ENCODE data around the gene TNFRSF8. TPM values are rescaled to one million over a fixed set of nuclear protein-coding genes. Genes with fewer than 3 reads are reported as not detected.

The TNFRSF8 gene
- total and polyA plus RNA-seq, 7 experiments from 2014 or later: 0.56 to 29.3 (median 4.0) TPM; not detected in 4

- peak in 1 of 9 donors; percentile 59 for DNase-seq
- intact Hi-C loops (cut with micrococcal nuclease): loop anchor here (1.0 to 5.0 kb wide), 4 partner anchors 11 to 450 kb away; partner anchors contain the start of gene DHRS3 (in 1 of the 2)
- no peak for ATAC-seq
- peak overlapping the region; percentile 94 to 100 (median 98) for H3K4me3 Mint-ChIP-seq
- POLR2A ChIA-PET: interaction anchor here (0.5 to 4.5 kb wide), 10 partner anchors 11 to 66 kb away, joined by 3 to 29 read pairs (median 4); no protein-coding TSS in a partner anchor
- Histone ChIP-seq H3K27ac (ENCODE audit: low read depth, low read length) (peak overlapping the region; percentile 91), H3K36me3 (ENCODE audit: control insufficient read depth in 2 of 3, insufficient read depth in 3 of 3, low read length in 3 of 3) (no peaks in the 10 kb centered on the region), H3K4me1 (ENCODE audit: control insufficient read depth in 2 of 2, insufficient read depth in 2 of 2, low read length in 2 of 2) (peaks cover 17 to 59% of the 10 kb centered on the region in 2 donors), H3K27me3 (ENCODE audit: control insufficient read depth in 2 of 2, insufficient read depth in 2 of 2, low read length in 2 of 2) (no peaks in the 10 kb centered on the region), H3K9me3 (ENCODE audit: control insufficient read depth in 2 of 3, low read length in 3 of 3) (no peaks in the 10 kb centered on the region), H3K4me3 (ENCODE audit: low read length) (peak overlapping the region; percentile 84)
- no peaks in the 10 kb centered on the region for H3K27me3 Mint-ChIP-seq
- peaks cover 3 to 38% (median 5%) of the 10 kb centered on the region in 5 donors for H3K36me3 Mint-ChIP-seq
- H3K4me1 Mint-ChIP-seq: peaks cover 42 to 83% (median 60%) of the 10 kb centered on the region in 7 donors
- CTCF ChIA-PET: interaction anchor here (1.3 to 1.4 kb wide), 2 partner anchors 18 to 42 kb away, joined by 3 to 4 read pairs; no protein-coding TSS in a partner anchor
- peak overlapping the region; percentile 94 to 100 (median 98) for H3K27ac Mint-ChIP-seq
- H3K9me3 Mint-ChIP-seq: peaks cover 0 to 2% (median 0%) of the 10 kb centered on the region in 11 donors
Measured at GRCh38 chr1:12167493-12168429, 104.7 kb downstream of the TNFRSF8 start.

- ChIA-PET POLR2A (interaction anchor here (0.6 to 4.5 kb wide), 8 partner anchors 8 to 65 kb away, joined by 3 to 29 read pairs (median 6); no protein-coding TSS in a partner anchor), CTCF (interaction anchor here (0.6 to 1.8 kb wide), 7 partner anchors 12 to 392 kb away, joined by 3 to 6 read pairs (median 4); no protein-coding TSS in a partner anchor)
- Mint-ChIP-seq H3K27ac (peak overlapping the region; percentile 94 to 100 (median 98)), H3K36me3 (peaks cover 3 to 37% (median 5%) of the 10 kb centered on the region in 5 donors), H3K9me3 (peaks cover 0 to 2% (median 0%) of the 10 kb centered on the region in 11 donors), H3K4me1 (peaks cover 42 to 83% (median 64%) of the 10 kb centered on the region in 7 donors), H3K27me3 (no peaks in the 10 kb centered on the region), H3K4me3 (peak overlapping the region; percentile 94 to 100 (median 98))
- DNase-seq (no peak), ATAC-seq (no peak)
- Histone ChIP-seq H3K27ac (ENCODE audit: low read depth, low read length) (peak overlapping the region; percentile 91), H3K9me3 (ENCODE audit: control insufficient read depth in 2 of 3, low read length in 3 of 3) (no peaks in the 10 kb centered on the region), H3K4me3 (ENCODE audit: low read length) (peak overlapping the region; percentile 84), H3K27me3 (ENCODE audit: control insufficient read depth in 2 of 2, insufficient read depth in 2 of 2, low read length in 2 of 2) (no peaks in the 10 kb centered on the region), H3K36me3 (ENCODE audit: control insufficient read depth in 2 of 3, insufficient read depth in 3 of 3, low read length in 3 of 3) (no peaks in the 10 kb centered on the region), H3K4me1 (ENCODE audit: control insufficient read depth in 2 of 2, insufficient read depth in 2 of 2, low read length in 2 of 2) (peaks cover 23 to 59% of the 10 kb centered on the region in 2 donors)
- intact Hi-C loops (cut with micrococcal nuclease): loop anchor here (5.0 kb wide), 2 partner anchors 39 to 449 kb away; partner anchors contain the start of gene DHRS3 (in 1 of the 2)
Measured at GRCh38 chr1:12168451-12169160, 105.5 kb downstream of the TNFRSF8 start.

GRCh38 chr1:12169442-12170135 is 106.5 kb downstream of the TNFRSF8 start:
- peaks cover 32 to 63% of the 10 kb centered on the region in 2 donors for H3K4me1 ChIP-seq (ENCODE audit: control insufficient read depth in 2 of 2, insufficient read depth in 2 of 2, low read length in 2 of 2)
- Mint-ChIP-seq H3K36me3 (peaks cover 3 to 41% (median 5%) of the 10 kb centered on the region in 5 donors), H3K27ac (peak overlapping the region; percentile 76 to 100 (median 95)), H3K4me1 (peaks cover 46 to 83% (median 74%) of the 10 kb centered on the region in 7 donors), H3K9me3 (peaks cover 0 to 3% (median 0%) of the 10 kb centered on the region in 11 donors), H3K4me3 (peak overlapping the region in 5 of 10 donors; percentile 68 to 100 (median 94)), H3K27me3 (no peaks in the 10 kb centered on the region)
- ChIA-PET POLR2A (interaction anchor here (0.6 to 4.5 kb wide), 7 partner anchors 9 to 44 kb away, joined by 3 to 29 read pairs (median 9); no protein-coding TSS in a partner anchor), CTCF (interaction anchor here (0.7 to 1.8 kb wide), 7 partner anchors 18 to 59 kb away, joined by 3 to 6 read pairs (median 4); no protein-coding TSS in a partner anchor)
- H3K27ac ChIP-seq (ENCODE audit: low read depth, low read length): peak overlapping the region; percentile 91
- H3K4me3 ChIP-seq (ENCODE audit: low read length): no peak overlapping the region
- DNase-seq (no peak), ATAC-seq (no peak)
- intact Hi-C loops (cut with micrococcal nuclease): loop anchor here (5.0 kb wide), 2 partner anchors 38 to 448 kb away; partner anchors contain the start of gene DHRS3 (in 1 of the 2)
- no peaks in the 10 kb centered on the region for H3K36me3 ChIP-seq (ENCODE audit: control insufficient read depth in 2 of 3, insufficient read depth in 3 of 3, low read length in 3 of 3)
- no peaks in the 10 kb centered on the region for H3K9me3 ChIP-seq (ENCODE audit: control insufficient read depth in 2 of 3, low read length in 3 of 3)
- H3K27me3 ChIP-seq (ENCODE audit: control insufficient read depth in 2 of 2, insufficient read depth in 2 of 2, low read length in 2 of 2): no peaks in the 10 kb centered on the region

- Histone ChIP-seq H3K27me3 (ENCODE audit: control insufficient read depth in 2 of 2, insufficient read depth in 2 of 2, low read length in 2 of 2) (no peaks in the 10 kb centered on the region), H3K36me3 (ENCODE audit: control insufficient read depth in 2 of 3, insufficient read depth in 3 of 3, low read length in 3 of 3) (no peaks in the 10 kb centered on the region), H3K27ac (ENCODE audit: low read depth, low read length) (peak overlapping the region; percentile 91), H3K4me1 (ENCODE audit: control insufficient read depth in 2 of 2, insufficient read depth in 2 of 2, low read length in 2 of 2) (peaks cover 39 to 63% of the 10 kb centered on the region in 2 donors), H3K9me3 (ENCODE audit: control insufficient read depth in 2 of 3, low read length in 3 of 3) (no peaks in the 10 kb centered on the region), H3K4me3 (ENCODE audit: low read length) (no peak overlapping the region)
- no peak for ATAC-seq
- no peak for DNase-seq
- ChIA-PET POLR2A (interaction anchor here (1.8 to 4.5 kb wide), 3 partner anchors 8 to 20 kb away, joined by 9 to 29 read pairs (median 27); no protein-coding TSS in a partner anchor), CTCF (interaction anchor here (1.3 to 1.8 kb wide), 3 partner anchors 33 to 59 kb away, joined by 3 to 6 read pairs (median 4); no protein-coding TSS in a partner anchor)
- H3K4me3 Mint-ChIP-seq: peak overlapping the region in 4 of 10 donors; percentile 8 to 100 (median 46)
- intact Hi-C loops (cut with micrococcal nuclease): no loop called here
- peak overlapping the region; percentile 4 to 99 (median 90) for H3K27ac Mint-ChIP-seq
- no peaks in the 10 kb centered on the region for H3K27me3 Mint-ChIP-seq
- H3K9me3 Mint-ChIP-seq: peaks cover 0 to 3% (median 0%) of the 10 kb centered on the region in 11 donors
- H3K36me3 Mint-ChIP-seq: peaks cover 3 to 41% (median 5%) of the 10 kb centered on the region in 5 donors
- H3K4me1 Mint-ChIP-seq: peaks cover 46 to 83% (median 81%) of the 10 kb centered on the region in 7 donors
Measured at GRCh38 chr1:12170263-12170671, 107.2 kb downstream of the TNFRSF8 start.

GRCh38 chr1:12171206-12172041 is 108.3 kb downstream of the TNFRSF8 start:
- POLR2A ChIA-PET: interaction anchor here (1.3 to 2.4 kb wide), 2 partner anchors 11 to 21 kb away, joined by 3 to 20 read pairs; no protein-coding TSS in a partner anchor
- intact Hi-C loops (cut with micrococcal nuclease): no loop called here
- Mint-ChIP-seq H3K4me1 (peaks cover 54 to 88% (median 84%) of the 10 kb centered on the region in 7 donors), H3K27me3 (no peaks in the 10 kb centered on the region), H3K9me3 (peaks cover 0 to 3% (median 0%) of the 10 kb centered on the region in 11 donors), H3K27ac (peak overlapping the region; percentile 90 to 100 (median 98)), H3K36me3 (peaks cover 3 to 50% (median 5%) of the 10 kb centered on the region in 5 donors), H3K4me3 (peak overlapping the region in 2 of 10 donors; percentile 46 to 82)
- peak in 2 of 9 donors; percentile 28 to 34 for DNase-seq
- CTCF ChIA-PET: no interaction called here
- Histone ChIP-seq H3K36me3 (ENCODE audit: control insufficient read depth in 2 of 3, insufficient read depth in 3 of 3, low read length in 3 of 3) (no peaks in the 10 kb centered on the region), H3K27me3 (ENCODE audit: control insufficient read depth in 2 of 2, insufficient read depth in 2 of 2, low read length in 2 of 2) (no peaks in the 10 kb centered on the region), H3K4me1 (ENCODE audit: control insufficient read depth in 2 of 2, insufficient read depth in 2 of 2, low read length in 2 of 2) (peaks cover 51 to 66% of the 10 kb centered on the region in 2 donors), H3K4me3 (ENCODE audit: low read length) (no peak overlapping the region), H3K9me3 (ENCODE audit: control insufficient read depth in 2 of 3, low read length in 3 of 3) (no peaks in the 10 kb centered on the region), H3K27ac (ENCODE audit: low read depth, low read length) (peak overlapping the region; percentile 92)
- no peak for ATAC-seq

All from naive thymus-derived CD4-positive, alpha-beta T cell (primary cell).